ENCODE data around the gene SRD5A2. TPM values are rescaled to one million over a fixed set of nuclear protein-coding genes. Genes with fewer than 3 reads are reported as not detected.

The SRD5A2 gene
- total RNA-seq, result not detected

GRCh38 chr2:31580321-31581117 is at the start of gene SRD5A2:
TSS of gene SRD5A2 (minus strand) at chr2:31580938. CDS start at chr2:31580900, 38 bp downstream.
- Mint-ChIP-seq H3K4me1 (no peaks in the 10 kb centered on the region), H3K4me3 (no peak within 1 kb of the TSS)

GRCh38 chr2:31606509-31606908 is 25.8 kb upstream of the SRD5A2 start:
- Mint-ChIP-seq H3K27me3 (no peaks in the 10 kb centered on the region), H3K4me1 (no peaks in the 10 kb centered on the region), H3K27ac (no peak overlapping the region), H3K36me3 (no peaks in the 10 kb centered on the region), H3K9me3 (peaks cover 19% of the 10 kb centered on the region), H3K4me3 (no peak overlapping the region)
- no peak for DNase-seq

More at GRCh38 chr2:31580321-31581117, at the start of gene SRD5A2:
- Mint-ChIP-seq H3K27me3 (peaks cover 41% of the 10 kb centered on the region), H3K9me3 (peaks cover 4% of the 10 kb centered on the region), H3K36me3 (no peaks in the 10 kb centered on the region), H3K27ac (no peak within 1 kb of the TSS)
- DNase-seq, result no peak

- H3K36me3 Mint-ChIP-seq, result peaks cover 3% of the 10 kb centered on the region
- peaks cover 34% of the 10 kb centered on the region for H3K9me3 Mint-ChIP-seq
- no peaks in the 10 kb centered on the region for H3K27me3 Mint-ChIP-seq
- no peak for DNase-seq
- H3K4me1 Mint-ChIP-seq, result no peaks in the 10 kb centered on the region
- H3K4me3 Mint-ChIP-seq, result no peak overlapping the region
- H3K27ac Mint-ChIP-seq, result no peak overlapping the region
These were observed 18.0 kb upstream of the SRD5A2 start for GRCh38 chr2:31598694-31599093.

- no peak for DNase-seq
These were observed 5.5 kb upstream of the SRD5A2 start for GRCh38 chr2:31586230-31586629.

GRCh38 chr2:31581124-31581795 is 522 bp upstream of the SRD5A2 start:
- H3K27me3 Mint-ChIP-seq, result peaks cover 41% of the 10 kb centered on the region
- peaks cover 1% of the 10 kb centered on the region for H3K9me3 Mint-ChIP-seq
- no peak overlapping the region for H3K27ac Mint-ChIP-seq
- H3K4me1 Mint-ChIP-seq, result no peaks in the 10 kb centered on the region
- H3K4me3 Mint-ChIP-seq, result no peak overlapping the region
- H3K36me3 Mint-ChIP-seq, result no peaks in the 10 kb centered on the region
- no peak for DNase-seq

More at GRCh38 chr2:31586230-31586629, 5.5 kb upstream of the SRD5A2 start:
- Mint-ChIP-seq H3K27me3 (peaks cover 34% of the 10 kb centered on the region), H3K27ac (no peak overlapping the region), H3K9me3 (peaks cover 14% of the 10 kb centered on the region), H3K36me3 (no peaks in the 10 kb centered on the region), H3K4me3 (no peak overlapping the region), H3K4me1 (no peaks in the 10 kb centered on the region)

- H3K4me3 Mint-ChIP-seq, result no peak overlapping the region
These were observed 780 bp downstream of the SRD5A2 start for GRCh38 chr2:31579996-31580320.

GRCh38 chr2:31578316-31578715 is 2.4 kb downstream of the SRD5A2 start:
- Mint-ChIP-seq H3K9me3 (peaks cover 4% of the 10 kb centered on the region), H3K36me3 (no peaks in the 10 kb centered on the region), H3K27ac (no peak overlapping the region), H3K4me1 (no peaks in the 10 kb centered on the region), H3K4me3 (no peak overlapping the region), H3K27me3 (peaks cover 41% of the 10 kb centered on the region)
- no peak for DNase-seq

More at GRCh38 chr2:31579996-31580320, 780 bp downstream of the SRD5A2 start:
- Mint-ChIP-seq H3K27me3 (peaks cover 41% of the 10 kb centered on the region), H3K27ac (no peak overlapping the region), H3K36me3 (no peaks in the 10 kb centered on the region), H3K9me3 (peaks cover 4% of the 10 kb centered on the region), H3K4me1 (no peaks in the 10 kb centered on the region)
- DNase-seq, result no peak

GRCh38 chr2:31577143-31577542 is 3.6 kb downstream of the SRD5A2 start:
- H3K27me3 Mint-ChIP-seq, result peaks cover 32% of the 10 kb centered on the region
- H3K9me3 Mint-ChIP-seq, result peaks cover 4% of the 10 kb centered on the region
- no peak overlapping the region for H3K4me3 Mint-ChIP-seq
- H3K27ac Mint-ChIP-seq, result no peak overlapping the region
- no peaks in the 10 kb centered on the region for H3K4me1 Mint-ChIP-seq
- DNase-seq, result no peak
- no peaks in the 10 kb centered on the region for H3K36me3 Mint-ChIP-seq

- no peaks in the 10 kb centered on the region for H3K4me1 Mint-ChIP-seq
- DNase-seq, result no peak
- H3K9me3 Mint-ChIP-seq, result no peaks in the 10 kb centered on the region
- H3K27ac Mint-ChIP-seq, result no peak overlapping the region
- peaks cover 3% of the 10 kb centered on the region for H3K27me3 Mint-ChIP-seq
- no peaks in the 10 kb centered on the region for H3K36me3 Mint-ChIP-seq
- no peak overlapping the region for H3K4me3 Mint-ChIP-seq
These were observed 12.0 kb downstream of the SRD5A2 start for GRCh38 chr2:31568585-31569201.

- Mint-ChIP-seq H3K36me3 (no peaks in the 10 kb centered on the region), H3K4me1 (no peaks in the 10 kb centered on the region), H3K4me3 (no peak overlapping the region), H3K9me3 (no peaks in the 10 kb centered on the region), H3K27me3 (peaks cover 7% of the 10 kb centered on the region), H3K27ac (no peak overlapping the region)
- DNase-seq, result no peak
These were observed 13.1 kb downstream of the SRD5A2 start for GRCh38 chr2:31567679-31568078.

GRCh38 chr2:31563273-31563839 is 17.4 kb downstream of the SRD5A2 start:
- no peaks in the 10 kb centered on the region for H3K9me3 Mint-ChIP-seq
- no peak overlapping the region for H3K27ac Mint-ChIP-seq
- H3K4me1 Mint-ChIP-seq, result no peaks in the 10 kb centered on the region
- no peak overlapping the region for H3K4me3 Mint-ChIP-seq
- DNase-seq, result no peak
- H3K36me3 Mint-ChIP-seq, result no peaks in the 10 kb centered on the region
- peaks cover 24% of the 10 kb centered on the region for H3K27me3 Mint-ChIP-seq

- Mint-ChIP-seq H3K9me3 (no peaks in the 10 kb centered on the region), H3K36me3 (no peaks in the 10 kb centered on the region), H3K27ac (no peak overlapping the region), H3K4me1 (no peaks in the 10 kb centered on the region), H3K27me3 (peaks cover 24% of the 10 kb centered on the region), H3K4me3 (no peak overlapping the region)
- DNase-seq, result no peak
These were observed 18.9 kb downstream of the SRD5A2 start for GRCh38 chr2:31561823-31562222.

- no peak overlapping the region for H3K27ac Mint-ChIP-seq
- peaks cover 11% of the 10 kb centered on the region for H3K9me3 Mint-ChIP-seq
- no peak for DNase-seq
- no peaks in the 10 kb centered on the region for H3K4me1 Mint-ChIP-seq
- no peak overlapping the region for H3K4me3 Mint-ChIP-seq
- H3K27me3 Mint-ChIP-seq, result peaks cover 21% of the 10 kb centered on the region
- H3K36me3 Mint-ChIP-seq, result no peaks in the 10 kb centered on the region
These were observed 22.1 kb downstream of the SRD5A2 start for GRCh38 chr2:31558401-31559295.

GRCh38 chr2:31556940-31557339 is 23.8 kb downstream of the SRD5A2 start:
- Mint-ChIP-seq H3K4me3 (no peak overlapping the region), H3K9me3 (peaks cover 20% of the 10 kb centered on the region), H3K27ac (no peak overlapping the region), H3K27me3 (peaks cover 17% of the 10 kb centered on the region), H3K36me3 (no peaks in the 10 kb centered on the region), H3K4me1 (no peaks in the 10 kb centered on the region)
- DNase-seq, result no peak
